H9 (cell line): ENCODE data around the gene SEMA4D. TPM values are rescaled to one million over a fixed set of nuclear protein-coding genes. Genes with fewer than 3 reads are reported as not detected.

Source experiments
- DNase-seq: peaks from one replicate; pipeline ENCODE4 v3.0.0-alpha.2; 2017
- H2AFZ ChIP-seq: one replicate; pipeline ENCODE4 v1.6.1; 2013; ENCODE audit warnings: mild to moderate bottlenecking, low read length, control low read depth, moderate library complexity
- H2AK5ac ChIP-seq: 2 replicates; pipeline ENCODE4 v1.6.1; 2013; ENCODE audit warnings: low read length, control low read depth, mixed read lengths; ENCODE audit not compliant: insufficient read length
- H2BK120ac ChIP-seq: one replicate; pipeline ENCODE4 v1.6.1; 2013; ENCODE audit warnings: low read depth, mild to moderate bottlenecking, low read length, control low read depth, inconsistent platforms; ENCODE audit not compliant: poor library complexity, severe bottlenecking
- H2BK12ac ChIP-seq: 2 replicates; pipeline ENCODE4 v1.6.1; 2013; ENCODE audit warnings: low read length, control low read depth, mixed read lengths, low read depth; ENCODE audit not compliant: insufficient read length
- H2BK15ac ChIP-seq: 2 replicates; pipeline ENCODE4 v1.6.1; 2013; ENCODE audit warnings: low read depth, low read length, control low read depth
- H2BK20ac ChIP-seq: one replicate; pipeline ENCODE4 v1.6.1; 2013; ENCODE audit warnings: low read depth, mild to moderate bottlenecking, low read length, control low read depth, inconsistent platforms; ENCODE audit not compliant: poor library complexity, severe bottlenecking
- H2BK5ac ChIP-seq: 2 replicates; pipeline ENCODE4 v1.6.1; 2013; ENCODE audit warnings: low read length, control low read depth, mixed read lengths; ENCODE audit not compliant: insufficient read length
- H3K14ac ChIP-seq: 2 replicates; pipeline ENCODE4 v1.6.1; 2013; ENCODE audit warnings: low read length, control low read depth; ENCODE audit not compliant: insufficient read depth
- H3K18ac ChIP-seq: 2 replicates; pipeline ENCODE4 v1.6.1; 2013; ENCODE audit warnings: low read depth, mild to moderate bottlenecking, mixed read lengths, low read length, control low read depth; ENCODE audit not compliant: insufficient read length
- H3K23ac ChIP-seq: 2 replicates; pipeline ENCODE4 v1.6.1; 2013; ENCODE audit warnings: low read length, control low read depth, mixed read lengths, low read depth; ENCODE audit not compliant: insufficient read length
- H3K23me2 ChIP-seq: 2 replicates; pipeline ENCODE4 v1.6.1; 2013; ENCODE audit warnings: low read depth, mild to moderate bottlenecking, mixed read lengths, low read length, control low read depth; ENCODE audit not compliant: insufficient read length, poor library complexity, severe bottlenecking
- H3K27ac ChIP-seq: 2 replicates; pipeline ENCODE4 v1.5.1; 2013; ENCODE audit warnings: low read length, control low read depth, mixed read lengths, low read depth; ENCODE audit not compliant: insufficient read length
- H3K27me3 ChIP-seq: 2 replicates; pipeline ENCODE4 v1.6.1; 2013; ENCODE audit warnings: low read length, control low read depth, inconsistent platforms; ENCODE audit not compliant: insufficient read depth
- H3K4ac ChIP-seq: 2 replicates; pipeline ENCODE4 v1.6.1; 2013; ENCODE audit warnings: low read depth, mild to moderate bottlenecking, control low read depth, inconsistent platforms, low read length, moderate library complexity
- H3K4me1 ChIP-seq: 2 replicates; pipeline ENCODE4 v1.6.1; 2013; ENCODE audit warnings: low read length, control low read depth, inconsistent platforms; ENCODE audit not compliant: insufficient read depth
- H3K4me2 ChIP-seq: 2 replicates; pipeline ENCODE4 v1.6.1; 2013; ENCODE audit warnings: low read length, control low read depth, mixed read lengths; ENCODE audit not compliant: insufficient read length, insufficient read depth
- H3K56ac ChIP-seq: 2 replicates; pipeline ENCODE4 v1.6.1; 2013; ENCODE audit warnings: low read depth, mild to moderate bottlenecking, mixed read lengths, low read length, control low read depth; ENCODE audit not compliant: insufficient read length
- H3K79me1 ChIP-seq: 2 replicates; pipeline ENCODE4 v1.6.1; 2013; ENCODE audit warnings: low read depth, mild to moderate bottlenecking, moderate library complexity, low read length, control low read depth, inconsistent platforms; ENCODE audit not compliant: insufficient read depth, poor library complexity, severe bottlenecking
- H3K79me2 ChIP-seq: 2 replicates; pipeline ENCODE4 v1.6.1; 2013; ENCODE audit warnings: low read length, control low read depth, inconsistent platforms; ENCODE audit not compliant: insufficient read depth
- H3K9ac ChIP-seq: 2 replicates; pipeline ENCODE4 v1.6.1; 2013; ENCODE audit warnings: low read length, control low read depth, mixed read lengths; ENCODE audit not compliant: insufficient read length; ENCODE audit errors: extremely low read depth
- H3K9me3 ChIP-seq: one replicate; pipeline ENCODE4 v1.6.1; 2013; ENCODE audit warnings: low read depth, low read length, inconsistent platforms; ENCODE audit not compliant: control insufficient read depth
- H3T11ph ChIP-seq: one replicate; pipeline ENCODE4 v1.6.1; 2013; ENCODE audit warnings: mild to moderate bottlenecking, low read length, control low read depth, inconsistent platforms
- H4K20me1 ChIP-seq: one replicate; pipeline ENCODE4 v1.6.1; 2013; ENCODE audit not compliant: control insufficient read depth, insufficient read length, insufficient read depth
- H4K5ac ChIP-seq: 2 replicates; pipeline ENCODE4 v1.6.1; 2013; ENCODE audit warnings: low read depth, mild to moderate bottlenecking, mixed read lengths, low read length, control low read depth; ENCODE audit not compliant: insufficient read length
- H4K8ac ChIP-seq: replicated peaks from 2 replicates; pipeline ENCODE4 v1.6.1; 2013; ENCODE audit warnings: low read length, control low read depth, mixed read lengths, low read depth; ENCODE audit not compliant: insufficient read length
- H4K91ac ChIP-seq: 2 replicates; pipeline ENCODE4 v1.6.1; 2013; ENCODE audit warnings: low read depth, mild to moderate bottlenecking, moderate library complexity, mixed read lengths, low read length, control low read depth; ENCODE audit not compliant: insufficient read length
- H3K27ac Mint-ChIP-seq, 3 experiments: 2 replicates in 2 of 3; 3 replicates in 1 of 3; pipeline ENCODE4 v1.8.0; 2020 to 2021; ENCODE audit warnings: mixed read lengths in 3 of 3, mild to moderate bottlenecking in 1 of 3, moderate library complexity in 1 of 3
- H3K27me3 Mint-ChIP-seq: 2 replicates; pipeline ENCODE4 v1.8.0; 2021; ENCODE audit warnings: low read depth, mild to moderate bottlenecking, moderate library complexity, mixed read lengths
- H3K36me3 Mint-ChIP-seq, 3 experiments: 2 replicates in 2 of 3; 3 replicates in 1 of 3; pipeline ENCODE4 v1.8.0; 2020 to 2021; ENCODE audit warnings: low read depth in 3 of 3, mixed read lengths in 3 of 3; ENCODE audit not compliant: insufficient read depth in 1 of 3
- H3K4me1 Mint-ChIP-seq, 2 experiments: 2 replicates each; pipeline ENCODE4 v1.8.0; 2020; ENCODE audit warnings: mixed read lengths in 2 of 2
- H3K4me3 Mint-ChIP-seq, 2 experiments: 2 replicates in 1 of 2; 3 replicates in 1 of 2; pipeline ENCODE4 v1.8.0; 2020 to 2021; ENCODE audit warnings: mild to moderate bottlenecking in 2 of 2, mixed read lengths in 2 of 2, moderate library complexity in 1 of 2
- H3K9me3 Mint-ChIP-seq, 2 experiments: 2 replicates in 1 of 2; 3 replicates in 1 of 2; pipeline ENCODE4 v1.8.0; 2020; ENCODE audit warnings: mild to moderate bottlenecking in 2 of 2, mixed read lengths in 2 of 2, moderate library complexity in 1 of 2
- CTCF ChIP-seq: fragments of 200-600 bp; sonication (generic); conservative IDR thresholded peaks from 3 replicates; pipeline ENCODE4 v1.8.0; 2021; ENCODE audit warnings: antibody characterized with exemption, mild to moderate bottlenecking
- WGBS: extraction: QIAGEN DNeasy Blood & Tissue Kit; methylation state at CpG from one replicate; pipeline ENCODE4 v1.1.7; 2013; ENCODE audit warnings: missing lambda C conversion rate, low lambda C conversion rate, mixed read lengths; ENCODE audit not compliant: insufficient read length; ENCODE audit errors: extremely low coverage; 5-methylcytosine and 5-hydroxymethylcytosine counted together
- total RNA-seq: library from RNA; stranded (reverse); gene quantifications from 2 replicates; pipeline ENCODE4 v1.2.1, GENCODE V29; 2021

The SEMA4D gene
- total RNA-seq, 1 experiment from 2014 or later = 47.2 TPM

GRCh38 chr9:89366711-89367110, 131.2 kb downstream of the SEMA4D start:
- H2AFZ ChIP-seq = no peak overlapping the region
- H3K79me2 ChIP-seq = no peaks in the 10 kb centered on the region
- no CpG with 5 or more reads among the region's 3 CpGs for WGBS
- H3K4ac ChIP-seq = no peak overlapping the region
- H3K79me1 ChIP-seq = no peaks in the 10 kb centered on the region
- TF ChIP-seq CTCF = no peak
- H4K5ac ChIP-seq = no peak overlapping the region
- H3K27ac ChIP-seq = no peak overlapping the region
- no peak overlapping the region for H3K14ac ChIP-seq
- H4K91ac ChIP-seq = no peak overlapping the region
- H4K8ac ChIP-seq = no peak overlapping the region
- H4K20me1 ChIP-seq = no peaks in the 10 kb centered on the region
- H3K36me3 Mint-ChIP-seq = peaks cover 3 to 7% (median 6%) of the 10 kb centered on the region in 3 experiments
- H3K9me3 Mint-ChIP-seq = no peaks in the 10 kb centered on the region
- no peak overlapping the region for H2BK12ac ChIP-seq
- H2BK5ac ChIP-seq = no peak overlapping the region
- no peak overlapping the region for H3K4me2 ChIP-seq
- no peak overlapping the region for H2BK15ac ChIP-seq
- no peak overlapping the region for H3K27ac Mint-ChIP-seq
- peaks cover 1% of the 10 kb centered on the region; the same call in 1 of the 2 replicates for H3K27me3 Mint-ChIP-seq
- no peak overlapping the region for H3K56ac ChIP-seq
- H3K23me2 ChIP-seq = no peaks in the 10 kb centered on the region
- no peak overlapping the region for H2BK20ac ChIP-seq
- H3K23ac ChIP-seq = no peak overlapping the region
- no peak overlapping the region for H2BK120ac ChIP-seq
- H2AK5ac ChIP-seq = no peak overlapping the region
- H3T11ph ChIP-seq = no peak overlapping the region
- H3K4me3 Mint-ChIP-seq = no peak overlapping the region
- H3K4me1 ChIP-seq = no peaks in the 10 kb centered on the region
- H3K18ac ChIP-seq = no peak overlapping the region
- H3K27me3 ChIP-seq = no peaks in the 10 kb centered on the region
- H3K4me1 Mint-ChIP-seq = no peaks in the 10 kb centered on the region
- H3K9me3 ChIP-seq = no peaks in the 10 kb centered on the region
- no peak overlapping the region for H3K9ac ChIP-seq
- no peak for DNase-seq
